ENCODE measurements around the gene PTGS1. TPM values are rescaled to one million over a fixed set of nuclear protein-coding genes. Genes with fewer than 3 reads are reported as not detected.

Gene PTGS1
- polyA plus RNA-seq, 1 donor (not counting 4 experiments of a cell fraction or from before 2014, with no cell fraction given): 4.5 TPM

- H3K79me2 ChIP-seq (ENCODE audit: control insufficient read depth, insufficient read depth, low read length): no peaks in the 10 kb centered on the region
- DNase-seq (ENCODE audit: low read depth, low spot score) (no peak), FAIRE-seq (peak; percentile 79)
- H3K36me3 ChIP-seq (ENCODE audit: control insufficient read depth in 2 of 2, extremely low read depth in 1 of 2, insufficient read depth in 2 of 2, low read length in 2 of 2): no peaks in the 10 kb centered on the region
- H2AFZ ChIP-seq (ENCODE audit: control insufficient read depth, low read length): no peak overlapping the region
- H3K9me3 ChIP-seq (ENCODE audit: control insufficient read depth, low read depth, low read length): no peaks in the 10 kb centered on the region
- peaks cover 5% of the 10 kb centered on the region for H3K27me3 ChIP-seq (ENCODE audit: control insufficient read depth, extremely low read depth, insufficient read depth, low read length)
- no peak overlapping the region for H3K9ac ChIP-seq (ENCODE audit: control insufficient read depth, extremely low read depth, insufficient read depth, low read length)
- TF ChIP-seq CTCF (optimal IDR thresholded peaks at IDR 0.05 in 1 of 3, IDR thresholded peaks at IDR 0.05 in 1 of 3, conservative IDR thresholded peaks at IDR 0.05 in 1 of 3; ENCODE audit: extremely low read depth in 1 of 3, insufficient read depth in 2 of 3, low read length in 3 of 3) (peak; percentile 93 to 99 (median 96)), EZH2 (IDR thresholded peaks at IDR 0.05; ENCODE audit: low read length) (no peak)
- H3K4me1 ChIP-seq (ENCODE audit: control insufficient read depth, extremely low read depth, insufficient read depth, low read length): peaks cover 6% of the 10 kb centered on the region
- no peak overlapping the region for H3K27ac ChIP-seq (ENCODE audit: control insufficient read depth, insufficient read depth, low read length)
- dilution Hi-C loops (cut with MboI; ENCODE audit: extremely low pct_ligation_motif_present, low sequenced_read_pairs): no loop called here
- H3K9me1 ChIP-seq (ENCODE audit: control insufficient read depth, extremely low read depth, insufficient read depth, low read length): no peaks in the 10 kb centered on the region
- H4K20me1 ChIP-seq (ENCODE audit: control insufficient read depth, extremely low read depth, insufficient read depth, low read length): no peaks in the 10 kb centered on the region
- H3K4me3 ChIP-seq (ENCODE audit: control insufficient read depth in 2 of 3, extremely low read depth in 1 of 3, insufficient read depth in 2 of 3, low read depth in 1 of 3, low read length in 3 of 3): no peak overlapping the region
- H3K4me2 ChIP-seq (ENCODE audit: control insufficient read depth, extremely low read depth, insufficient read depth, low read depth, low read length): no peak overlapping the region
These were observed 20.1 kb upstream of the PTGS1 start for GRCh38 chr9:122350577-122351355.

GRCh38 chr9:122354536-122355199 is 16.2 kb upstream of the PTGS1 start:
- H3K79me2 ChIP-seq (ENCODE audit: control insufficient read depth, insufficient read depth, low read length): no peaks in the 10 kb centered on the region
- H3K36me3 ChIP-seq (ENCODE audit: control insufficient read depth in 2 of 2, extremely low read depth in 1 of 2, insufficient read depth in 2 of 2, low read length in 2 of 2): no peaks in the 10 kb centered on the region
- no peaks in the 10 kb centered on the region for H4K20me1 ChIP-seq (ENCODE audit: control insufficient read depth, extremely low read depth, insufficient read depth, low read length)
- no peak overlapping the region for H3K27ac ChIP-seq (ENCODE audit: control insufficient read depth, insufficient read depth, low read length)
- peaks cover 4% of the 10 kb centered on the region for H3K4me1 ChIP-seq (ENCODE audit: control insufficient read depth, extremely low read depth, insufficient read depth, low read length)
- DNase-seq (ENCODE audit: low read depth, low spot score) (no peak), FAIRE-seq (no peak)
- H3K9ac ChIP-seq (ENCODE audit: control insufficient read depth, extremely low read depth, insufficient read depth, low read length): no peak overlapping the region
- no peak for TF ChIP-seq CTCF (optimal IDR thresholded peaks at IDR 0.05 in 1 of 3, IDR thresholded peaks at IDR 0.05 in 1 of 3, conservative IDR thresholded peaks at IDR 0.05 in 1 of 3; ENCODE audit: extremely low read depth in 1 of 3, insufficient read depth in 2 of 3, low read length in 3 of 3)
- no peak for TF ChIP-seq EZH2 (IDR thresholded peaks at IDR 0.05; ENCODE audit: low read length)
- no peaks in the 10 kb centered on the region for H3K9me3 ChIP-seq (ENCODE audit: control insufficient read depth, low read depth, low read length)
- H3K4me3 ChIP-seq (ENCODE audit: control insufficient read depth in 2 of 3, extremely low read depth in 1 of 3, insufficient read depth in 2 of 3, low read depth in 1 of 3, low read length in 3 of 3): no peak overlapping the region
- dilution Hi-C loops (cut with MboI; ENCODE audit: extremely low pct_ligation_motif_present, low sequenced_read_pairs): no loop called here
- H3K9me1 ChIP-seq (ENCODE audit: control insufficient read depth, extremely low read depth, insufficient read depth, low read length): no peaks in the 10 kb centered on the region
- H3K4me2 ChIP-seq (ENCODE audit: control insufficient read depth, extremely low read depth, insufficient read depth, low read depth, low read length): no peak overlapping the region
- no peak overlapping the region for H2AFZ ChIP-seq (ENCODE audit: control insufficient read depth, low read length)
- H3K27me3 ChIP-seq (ENCODE audit: control insufficient read depth, extremely low read depth, insufficient read depth, low read length): no peaks in the 10 kb centered on the region
